GM18520 (cell line): Measurements from ENCODE around the gene PIAS2.

Experiments used
- ATAC-seq: cut with Tn5 transposase; IDR thresholded peaks from one replicate; pipeline ENCODE4 v1.9.1; 2021; ENCODE audit not compliant: unreplicated experiment

Gene PIAS2

GRCh38 chr18:46767217-46767616 is 150.1 kb downstream of the PIAS2 start:
- no peak for ATAC-seq

- no peak for ATAC-seq
These were observed 152.7 kb downstream of the PIAS2 start for GRCh38 chr18:46764586-46764985.

- no peak for ATAC-seq
These were observed 156.1 kb downstream of the PIAS2 start for GRCh38 chr18:46761059-46761769.

GRCh38 chr18:46759890-46760289 is 157.4 kb downstream of the PIAS2 start:
- ATAC-seq, result no peak

GRCh38 chr18:46756559-46757201 is 160.6 kb downstream of the PIAS2 start, which contains the start of gene ST8SIA5:
Gene ST8SIA5 (minus strand): TSS chr18:46757053. CDS start chr18:46756508, 545 bp downstream.
- ATAC-seq, result no peak

GRCh38 chr18:46756025-46756558 is 161.2 kb downstream of the PIAS2 start:
- no peak for ATAC-seq

GRCh38 chr18:46755315-46756024 is 161.8 kb downstream of the PIAS2 start:
- ATAC-seq, result no peak

GRCh38 chr18:46754661-46755292 is 162.5 kb downstream of the PIAS2 start:
- no peak for ATAC-seq

- ATAC-seq, result peak; percentile 43
These were observed 163.1 kb downstream of the PIAS2 start for GRCh38 chr18:46754188-46754587.
